NCI-H1417 (cell line): ENCODE results near the gene ACACA.

ENCODE experiments used
- DNase-seq, 3 experiments: peaks; one replicate each; lab custom pipeline; 2025; lab: John Stamatoyannopoulos, UW

ACACA gene

GRCh38 chr17:37134050-37134449 is 272.6 kb downstream of the ACACA start:
- peak in 2 of 3 experiments; percentile 27 to 52 for DNase-seq

- peak in 2 of 3 experiments; percentile 26 to 41 for DNase-seq
Observed at GRCh38 chr17:37133136-37133535, 273.5 kb downstream of the ACACA start.

DNA sequence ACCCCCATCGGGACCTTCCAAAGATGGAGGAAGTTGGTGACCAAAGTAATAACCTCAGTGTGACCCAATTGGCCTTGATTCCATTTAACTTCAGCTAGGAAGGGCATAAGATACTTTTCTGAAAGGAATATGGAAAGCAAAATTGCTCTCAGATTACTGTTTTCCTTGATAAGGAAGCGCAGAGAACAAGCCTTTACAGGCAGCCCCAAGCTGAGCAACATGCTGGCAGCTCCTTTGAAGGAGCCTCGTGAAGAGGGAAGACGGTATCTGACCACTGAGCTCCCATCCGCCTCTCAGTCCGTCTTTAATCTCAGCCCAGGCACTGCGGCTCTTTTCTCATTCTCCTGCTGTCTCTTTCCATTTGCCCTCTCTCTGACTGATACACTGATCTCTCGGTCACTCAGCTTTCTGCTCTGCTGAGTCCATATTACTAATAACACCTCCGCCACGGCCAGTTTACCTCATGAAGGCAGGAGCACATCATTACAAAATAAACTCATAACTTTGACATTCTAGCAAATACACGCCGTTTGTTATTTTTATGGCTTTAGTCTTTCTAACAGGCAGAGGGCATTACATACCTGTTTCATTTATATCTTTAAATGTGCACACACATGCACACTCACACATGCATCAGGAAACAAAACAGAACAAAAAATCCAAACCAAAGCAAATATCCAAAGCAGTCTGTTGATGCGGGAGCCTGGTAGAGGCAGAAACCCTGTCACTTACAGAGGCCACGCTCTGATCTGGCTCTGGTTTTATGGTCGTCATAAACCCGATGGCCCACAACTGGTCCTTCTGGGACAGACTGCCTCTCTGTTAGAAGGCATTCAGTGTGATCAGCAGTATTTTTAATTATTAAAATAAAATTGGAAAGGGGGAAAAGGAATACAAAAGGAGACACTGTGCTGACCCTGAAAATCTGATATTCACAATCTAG is 274.7 kb downstream of the ACACA start:
- DNase-seq = no peak

- no peak for DNase-seq
Observed at GRCh38 chr17:37130984-37131446, 275.6 kb downstream of the ACACA start.

- DNase-seq = peak in 1 of 3 experiments; percentile 22
Observed at GRCh38 chr17:37124821-37125173, 281.8 kb downstream of the ACACA start.

DNA sequence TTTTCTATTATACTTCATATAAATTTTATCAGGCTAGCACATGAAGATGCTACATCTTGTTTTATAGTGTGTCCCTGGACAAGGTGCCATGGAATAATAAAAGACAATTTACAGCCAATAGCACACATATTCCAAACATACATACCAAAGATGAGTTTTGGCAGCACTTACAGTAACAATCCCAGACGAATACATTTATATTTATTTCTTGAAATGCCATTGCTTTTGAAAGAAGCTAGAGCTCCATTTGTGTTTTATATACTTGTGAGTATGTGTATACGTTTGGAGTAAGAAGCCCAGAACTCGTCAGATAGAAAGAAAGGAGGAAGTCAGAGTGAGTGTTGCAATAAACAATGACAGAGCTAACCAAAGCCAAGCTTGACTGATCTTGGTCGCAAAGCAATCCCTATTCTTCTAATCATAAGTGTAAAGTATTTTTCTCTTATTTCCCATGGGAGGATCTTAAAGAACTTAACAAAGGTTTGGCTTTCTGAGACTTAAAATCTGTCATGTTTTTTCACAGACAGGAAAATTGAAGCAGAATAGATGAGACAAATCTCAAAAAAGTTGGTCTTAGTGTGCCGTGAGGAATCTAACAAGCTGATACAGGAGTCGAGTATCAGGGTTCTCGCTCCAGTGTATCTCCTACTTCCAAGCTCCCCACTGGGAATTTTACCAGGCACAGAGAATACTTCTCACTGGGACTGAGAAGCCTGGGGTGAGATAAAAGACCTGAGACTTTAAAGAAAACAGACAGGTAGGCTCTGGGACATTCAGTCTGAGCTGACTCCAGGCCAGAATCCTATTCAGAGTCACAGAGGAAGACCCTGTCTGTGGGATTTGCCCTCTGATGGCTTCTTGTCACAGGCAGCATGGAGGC is 282.5 kb downstream of the ACACA start:
- DNase-seq = no peak

- no peak for DNase-seq
Observed at GRCh38 chr17:37123386-37123785, 283.2 kb downstream of the ACACA start.

GRCh38 chr17:37121616-37122015 is 285.0 kb downstream of the ACACA start:
- no peak for DNase-seq

DNA sequence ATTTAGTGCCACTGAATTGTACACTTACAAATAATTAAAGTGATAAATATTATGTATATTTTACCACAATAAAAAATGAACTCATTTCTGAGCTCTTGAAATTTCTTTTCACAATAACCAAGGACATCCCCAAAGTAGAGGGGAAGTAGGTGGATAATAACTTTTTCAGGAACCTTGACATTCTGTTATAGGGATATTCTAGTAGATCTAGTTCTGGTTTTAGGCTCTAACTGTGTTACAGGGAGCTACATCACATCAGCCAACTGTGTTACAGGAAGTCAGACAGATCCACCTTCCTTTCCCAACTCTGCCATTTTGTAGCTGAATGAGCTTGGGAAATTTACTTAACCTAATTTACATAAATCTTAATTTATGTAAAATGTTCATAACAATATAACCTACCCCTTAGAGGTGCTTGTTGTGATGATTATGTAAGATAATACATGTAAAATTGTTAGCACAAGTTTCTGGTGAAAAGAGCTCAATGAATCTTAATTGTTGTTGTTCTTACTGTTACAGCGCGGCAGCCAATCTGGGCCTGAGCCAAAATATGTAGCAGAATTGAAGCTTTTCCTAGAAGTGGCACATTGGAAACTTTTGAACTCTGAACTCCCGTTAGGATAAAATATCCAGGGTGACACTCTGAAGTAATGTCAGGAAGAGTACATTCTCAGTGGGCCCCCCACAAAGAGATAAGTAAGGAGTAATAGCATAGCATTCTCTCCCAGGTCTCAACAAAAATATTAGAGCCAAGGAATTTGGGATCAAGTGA is 288.1 kb downstream of the ACACA start:
- DNase-seq = no peak

- peak in 1 of 3 experiments; percentile 28 for DNase-seq
Observed at GRCh38 chr17:37117373-37118142, 289.1 kb downstream of the ACACA start.

DNA sequence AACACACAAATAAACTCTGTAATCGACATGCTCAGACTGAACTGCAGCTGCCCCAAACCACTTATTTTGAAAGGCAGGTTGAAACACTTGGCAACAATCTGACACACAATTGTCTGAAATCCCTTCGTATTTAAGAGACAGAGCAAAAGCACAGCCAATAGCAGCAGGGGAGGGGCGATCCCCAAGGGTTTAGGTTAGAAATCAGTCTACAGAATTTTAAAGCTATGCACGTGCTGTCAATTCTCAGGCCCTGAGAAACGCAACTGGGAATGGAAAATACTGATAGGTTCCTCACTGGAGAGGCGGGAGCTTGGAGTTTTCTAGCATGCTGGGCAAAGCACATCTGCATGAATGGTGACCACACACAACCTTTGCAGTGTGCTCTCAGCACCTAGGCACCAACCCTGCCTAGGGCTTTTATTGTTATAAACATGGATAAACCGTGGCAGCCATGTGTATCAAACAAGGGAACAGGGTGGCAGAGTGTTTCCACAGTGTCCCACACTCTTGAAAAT is 289.9 kb downstream of the ACACA start:
- DNase-seq = no peak

DNA sequence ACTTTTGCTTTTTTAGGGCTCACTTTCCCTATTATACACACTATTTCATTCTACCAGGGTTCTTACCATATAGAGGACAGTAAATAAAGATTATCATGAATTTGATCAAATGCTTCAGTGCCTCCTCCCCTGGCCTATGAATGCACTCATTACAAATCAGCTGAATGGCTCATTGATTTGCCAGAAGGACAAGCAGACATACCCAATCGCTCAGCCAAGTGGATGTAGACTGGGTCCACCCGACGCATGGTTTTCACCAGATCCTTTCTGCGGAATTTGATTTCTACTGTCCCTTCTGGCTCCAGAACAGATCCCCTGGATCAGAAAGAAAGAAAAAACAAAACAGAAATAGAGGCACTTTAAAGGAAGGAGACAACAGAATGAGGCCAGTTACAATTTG is 295.3 kb downstream of the ACACA start:
- DNase-seq = no peak

DNA sequence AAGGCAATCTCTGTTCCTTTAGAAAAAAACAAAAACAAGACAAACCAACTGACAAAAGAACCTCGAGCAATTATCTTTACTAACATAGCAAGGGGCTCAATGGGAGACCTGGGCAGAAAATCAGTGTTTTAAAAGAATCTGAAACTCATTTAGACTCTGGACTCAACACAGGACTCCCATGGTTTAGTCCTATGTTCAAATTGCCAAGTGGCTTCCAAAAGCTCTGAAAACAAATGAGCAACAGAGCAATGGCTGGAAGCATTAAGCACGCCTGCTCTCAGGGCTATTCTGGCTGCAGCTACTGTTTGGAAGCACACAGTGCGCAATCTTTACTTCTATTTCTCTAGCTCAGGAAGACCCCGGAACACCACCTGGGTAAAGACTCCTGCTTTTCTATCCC is 295.9 kb downstream of the ACACA start:
- DNase-seq = no peak

GRCh38 chr17:37109731-37110710 is 296.6 kb downstream of the ACACA start:
- DNase-seq = peak in 1 of 3 experiments; percentile 42

GRCh38 chr17:37109106-37109505 is 297.5 kb downstream of the ACACA start:
- DNase-seq = no peak

DNA sequence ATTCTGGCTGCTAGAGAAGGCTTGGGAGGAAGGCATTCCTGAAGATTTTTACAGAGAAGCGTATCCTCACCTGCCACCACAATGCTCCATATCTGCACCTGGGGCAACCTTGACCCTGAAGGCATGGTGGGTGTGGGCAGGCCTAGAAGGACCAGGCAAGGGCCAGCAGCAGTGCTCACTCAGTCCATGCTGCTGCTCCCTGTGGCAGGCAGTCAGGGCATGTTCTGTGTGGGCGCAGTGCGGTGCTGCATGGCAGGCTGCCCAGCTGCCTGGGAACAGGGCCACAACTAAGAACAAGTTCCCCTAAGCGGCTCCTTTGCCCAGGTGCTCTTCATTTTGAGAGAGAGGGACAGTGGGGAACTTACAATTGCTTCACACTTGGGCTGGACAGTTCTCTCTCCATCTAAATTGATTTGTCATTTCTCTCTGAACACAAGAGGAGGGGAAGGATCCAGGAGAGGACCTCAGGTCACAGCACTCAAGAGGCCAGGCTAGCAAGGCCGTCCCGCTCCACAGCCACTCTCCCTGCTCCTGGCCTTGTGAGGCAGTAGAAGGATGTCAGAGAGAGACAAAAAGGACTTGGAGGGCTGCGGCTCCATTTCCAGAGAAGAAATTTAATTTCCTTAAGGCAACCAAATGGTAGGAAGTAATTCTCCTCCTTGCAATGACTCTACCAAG is 299.1 kb downstream of the ACACA start:
- DNase-seq = no peak

GRCh38 chr17:37106049-37106448 is 300.6 kb downstream of the ACACA start:
- peak in 2 of 3 experiments; percentile 5 to 84 for DNase-seq

- no peak for DNase-seq
Observed at GRCh38 chr17:37103231-37103630, 303.4 kb downstream of the ACACA start.

GRCh38 chr17:37101306-37101705 is 305.3 kb downstream of the ACACA start:
- no peak for DNase-seq
